ENCODE results near the gene GCG. TPM values are rescaled to one million over a fixed set of nuclear protein-coding genes. Genes with fewer than 3 reads are reported as not detected.

Gene GCG
- total RNA-seq, 1 experiment from 2014 or later = not detected

GRCh38 chr2:162175714-162176113, 23.7 kb upstream of the GCG start:
- H3K4me3 Mint-ChIP-seq (ENCODE audit: unreplicated experiment) = no peak overlapping the region
- no peak for TF ChIP-seq CTCF (IDR thresholded peaks at IDR 0.05; ENCODE audit: unreplicated experiment)
- no peaks in the 10 kb centered on the region for H3K4me1 Mint-ChIP-seq (ENCODE audit: insufficient read depth, unreplicated experiment)
- H3K9me3 Mint-ChIP-seq (ENCODE audit: unreplicated experiment) = no peaks in the 10 kb centered on the region
- no peaks in the 10 kb centered on the region for H3K27me3 Mint-ChIP-seq (ENCODE audit: insufficient read depth, unreplicated experiment)
- ChIA-PET CTCF (interaction anchor here (0.9 to 1.4 kb wide), 3 partner anchors 40 to 127 kb away, joined by 3 to 5 read pairs (median 4); no protein-coding TSS in a partner anchor), POLR2A (no interaction called here)
- DNase-seq (ENCODE audit: unreplicated experiment) = no peak
- BruUV-seq (replicated peaks) = no TSS peak
- no peak overlapping the region for H3K27ac Mint-ChIP-seq (ENCODE audit: low read depth, unreplicated experiment)
- H3K36me3 Mint-ChIP-seq (ENCODE audit: insufficient read depth, unreplicated experiment) = no peaks in the 10 kb centered on the region
- intact Hi-C loops (cut with micrococcal nuclease) = no loop called here

GRCh38 chr2:162174746-162175145, 22.7 kb upstream of the GCG start:
- Mint-ChIP-seq H3K4me1 (ENCODE audit: insufficient read depth, unreplicated experiment) (no peaks in the 10 kb centered on the region), H3K36me3 (ENCODE audit: insufficient read depth, unreplicated experiment) (no peaks in the 10 kb centered on the region), H3K27ac (ENCODE audit: low read depth, unreplicated experiment) (no peak overlapping the region), H3K4me3 (ENCODE audit: unreplicated experiment) (no peak overlapping the region), H3K9me3 (ENCODE audit: unreplicated experiment) (no peaks in the 10 kb centered on the region), H3K27me3 (ENCODE audit: insufficient read depth, unreplicated experiment) (no peaks in the 10 kb centered on the region)
- intact Hi-C loops (cut with micrococcal nuclease) = no loop called here
- no peak for TF ChIP-seq CTCF (IDR thresholded peaks at IDR 0.05; ENCODE audit: unreplicated experiment)
- no peak for DNase-seq (ENCODE audit: unreplicated experiment)
- ChIA-PET POLR2A (interaction anchor here (0.7 kb wide), 1 partner anchor 732 kb away, joined by 3 read pairs; no protein-coding TSS in a partner anchor), CTCF (interaction anchor here (0.5 to 1.4 kb wide), 3 partner anchors 21 to 433 kb away, joined by 4 to 6 read pairs (median 5); no protein-coding TSS in a partner anchor)
- BruUV-seq (replicated peaks) = no TSS peak

GRCh38 chr2:162172802-162173370, 20.8 kb upstream of the GCG start:
- peaks cover 4% of the 10 kb centered on the region for H3K36me3 Mint-ChIP-seq (ENCODE audit: insufficient read depth, unreplicated experiment)
- H3K27me3 Mint-ChIP-seq (ENCODE audit: insufficient read depth, unreplicated experiment) = no peaks in the 10 kb centered on the region
- intact Hi-C loops (cut with micrococcal nuclease) = no loop called here
- ChIA-PET CTCF (interaction anchor here (0.8 to 1.2 kb wide), 3 partner anchors 17 to 146 kb away, joined by 3 read pairs; partner anchors contain the start of gene IFIH1), POLR2A (interaction anchor here (0.7 kb wide), 1 partner anchor 130 kb away, joined by 3 read pairs; no protein-coding TSS in a partner anchor)
- no peak for DNase-seq (ENCODE audit: unreplicated experiment)
- H3K27ac Mint-ChIP-seq (ENCODE audit: low read depth, unreplicated experiment) = no peak overlapping the region
- H3K4me1 Mint-ChIP-seq (ENCODE audit: insufficient read depth, unreplicated experiment) = no peaks in the 10 kb centered on the region
- BruUV-seq (replicated peaks) = no TSS peak
- H3K9me3 Mint-ChIP-seq (ENCODE audit: unreplicated experiment) = no peaks in the 10 kb centered on the region
- no peak overlapping the region for H3K4me3 Mint-ChIP-seq (ENCODE audit: unreplicated experiment)
- no peak for TF ChIP-seq CTCF (IDR thresholded peaks at IDR 0.05; ENCODE audit: unreplicated experiment)

- no peak for DNase-seq (ENCODE audit: unreplicated experiment)
- Mint-ChIP-seq H3K4me3 (ENCODE audit: unreplicated experiment) (no peak overlapping the region), H3K4me1 (ENCODE audit: insufficient read depth, unreplicated experiment) (no peaks in the 10 kb centered on the region), H3K27me3 (ENCODE audit: insufficient read depth, unreplicated experiment) (no peaks in the 10 kb centered on the region), H3K27ac (ENCODE audit: low read depth, unreplicated experiment) (no peak overlapping the region), H3K9me3 (ENCODE audit: unreplicated experiment) (no peaks in the 10 kb centered on the region), H3K36me3 (ENCODE audit: insufficient read depth, unreplicated experiment) (peaks cover 4% of the 10 kb centered on the region)
- BruUV-seq (replicated peaks) = no TSS peak
- TF ChIP-seq CTCF (IDR thresholded peaks at IDR 0.05; ENCODE audit: unreplicated experiment) = no peak
- POLR2A ChIA-PET = no interaction called here
- intact Hi-C loops (cut with micrococcal nuclease) = no loop called here
- CTCF ChIA-PET = interaction anchor here (0.9 to 1.5 kb wide), 7 partner anchors 11 to 134 kb away, joined by 3 to 5 read pairs (median 3); partner anchors contain the start of gene GCG
Measured at GRCh38 chr2:162166745-162167144, 14.7 kb upstream of the GCG start.

Measured in MCF 10A (cell line).